Ectodermal cell (in vitro differentiated cells): ENCODE results near the gene REX1BD.
A peak's percentile ranks its signal among the peaks of the same experiment; 100 is the strongest.
"Not testable (repeated sequence)": the region's sequence is repeated elsewhere in the genome, so short reads cannot be mapped to it uniquely, and the experiment has no call there.

ENCODE experiments used
- H3K27ac ChIP-seq: 2 replicates; pipeline ENCODE4 v1.7.0; 2013; ENCODE audit warnings: mild to moderate bottlenecking, low read depth, low read length; ENCODE audit not compliant: insufficient read depth, poor library complexity, severe bottlenecking
- H3K27me3 ChIP-seq: 2 replicates; pipeline ENCODE4 v1.7.0; 2013; ENCODE audit warnings: mild to moderate bottlenecking, low read length; ENCODE audit not compliant: insufficient read depth, control insufficient read depth, poor library complexity, severe bottlenecking
- H3K36me3 ChIP-seq: one replicate; pipeline ENCODE4 v1.7.0; 2013; ENCODE audit warnings: low read length; ENCODE audit not compliant: control insufficient read depth, insufficient read depth
- H3K4me1 ChIP-seq: one replicate; pipeline ENCODE4 v1.7.0; 2013; ENCODE audit warnings: low read length; ENCODE audit not compliant: control insufficient read depth, insufficient read depth
- H3K4me3 ChIP-seq: 2 replicates; pipeline ENCODE4 v1.7.0; 2013; ENCODE audit warnings: low read depth, low read length, control low read depth; ENCODE audit not compliant: insufficient read depth
- H3K9me3 ChIP-seq: 2 replicates; pipeline ENCODE4 v1.7.0; 2013; ENCODE audit warnings: mild to moderate bottlenecking, low read length, moderate library complexity; ENCODE audit not compliant: control insufficient read depth
- WGBS, 2 experiments: methylation state at CpG; one replicate each; pipeline ENCODE4 v1.1.7; 2013; ENCODE audit warnings: missing lambda C conversion rate in 2 of 2; 5-methylcytosine and 5-hydroxymethylcytosine counted together

The REX1BD gene

GRCh38 chr19:18593367-18594095, 4.9 kb downstream of the REX1BD start:
- Histone ChIP-seq H3K9me3 (no peaks in the 10 kb centered on the region), H3K4me1 (peaks cover 13% of the 10 kb centered on the region), H3K27me3 (peaks cover 29% of the 10 kb centered on the region), H3K27ac (no peak overlapping the region), H3K4me3 (peak overlapping the region; percentile 42), H3K36me3 (no peaks in the 10 kb centered on the region)
- 25% methylated on average over 24 to 25 of the region's 25 CpGs for WGBS, 2 experiments

GRCh38 chr19:18594096-18594823, 5.7 kb downstream of the REX1BD start:
- no peaks in the 10 kb centered on the region for H3K9me3 ChIP-seq
- WGBS, 2 experiments: 1% methylated on average over 49 to 54 of the region's 54 CpGs
- peak overlapping the region; percentile 42 for H3K4me3 ChIP-seq
- peaks cover 30% of the 10 kb centered on the region for H3K27me3 ChIP-seq
- H3K36me3 ChIP-seq: no peaks in the 10 kb centered on the region
- peaks cover 13% of the 10 kb centered on the region for H3K4me1 ChIP-seq
- H3K27ac ChIP-seq: no peak overlapping the region

GRCh38 chr19:18594824-18595373, 6.3 kb downstream of the REX1BD start:
- Histone ChIP-seq H3K36me3 (no peaks in the 10 kb centered on the region), H3K9me3 (no peaks in the 10 kb centered on the region), H3K4me3 (peak overlapping the region; percentile 42), H3K27ac (no peak overlapping the region), H3K4me1 (peaks cover 13% of the 10 kb centered on the region), H3K27me3 (peaks cover 36% of the 10 kb centered on the region)
- WGBS, 2 experiments: 41% methylated on average over 26 of the region's 26 CpGs

DNA sequence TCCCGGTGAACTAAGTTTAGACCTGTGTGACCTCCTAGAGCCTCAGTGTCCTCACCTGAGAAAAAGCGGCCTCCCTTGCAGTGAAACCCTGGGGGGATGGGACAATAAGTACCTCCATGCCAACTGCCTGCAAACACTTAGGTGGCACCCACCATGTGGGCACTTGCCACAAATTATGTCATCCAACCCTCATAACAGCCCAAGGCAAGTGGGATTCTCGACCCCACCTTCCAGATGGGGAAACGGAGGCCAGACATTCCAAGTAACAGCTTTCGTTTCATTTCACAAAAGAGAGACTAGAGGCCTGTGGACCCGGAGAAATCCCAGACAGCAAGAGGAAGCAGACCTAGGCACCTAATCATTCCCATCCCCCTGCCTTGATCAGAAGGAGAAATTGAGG, 6.9 kb downstream of the REX1BD start:
- no peak overlapping the region for H3K27ac ChIP-seq
- H3K4me1 ChIP-seq: peaks cover 13% of the 10 kb centered on the region
- H3K4me3 ChIP-seq: no peak overlapping the region
- no peaks in the 10 kb centered on the region for H3K9me3 ChIP-seq
- 80 to 84% methylated on average over 6 of the region's 6 CpGs for WGBS, 2 experiments
- peaks cover 36% of the 10 kb centered on the region for H3K27me3 ChIP-seq
- H3K36me3 ChIP-seq: no peaks in the 10 kb centered on the region

DNA sequence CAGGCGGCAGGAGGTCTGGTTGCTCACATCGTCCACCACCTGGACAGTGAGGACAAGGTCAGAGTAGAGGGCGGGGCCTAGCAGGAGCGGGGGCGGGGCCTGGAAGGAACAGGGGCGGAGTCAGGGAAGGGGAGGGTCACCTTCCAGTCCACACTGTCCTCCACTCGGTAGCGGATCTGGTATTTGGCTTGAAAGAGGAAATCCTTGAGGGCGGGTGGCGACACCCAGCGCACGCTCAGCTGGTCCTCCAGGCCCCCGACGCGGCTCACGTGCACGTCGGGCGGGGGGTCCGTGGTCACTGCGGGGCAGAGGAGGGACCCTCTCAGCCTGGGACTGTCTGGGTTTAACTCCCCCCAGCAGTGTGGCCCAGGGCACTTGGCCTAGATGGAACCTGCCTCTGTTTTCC, 8.2 kb downstream of the REX1BD start:
- Histone ChIP-seq H3K4me3 (no peak overlapping the region), H3K9me3 (no peaks in the 10 kb centered on the region), H3K27ac (no peak overlapping the region), H3K27me3 (peaks cover 47% of the 10 kb centered on the region), H3K36me3 (no peaks in the 10 kb centered on the region), H3K4me1 (peaks cover 13% of the 10 kb centered on the region)
- 70 to 78% methylated on average over 21 of the region's 21 CpGs for WGBS, 2 experiments

DNA sequence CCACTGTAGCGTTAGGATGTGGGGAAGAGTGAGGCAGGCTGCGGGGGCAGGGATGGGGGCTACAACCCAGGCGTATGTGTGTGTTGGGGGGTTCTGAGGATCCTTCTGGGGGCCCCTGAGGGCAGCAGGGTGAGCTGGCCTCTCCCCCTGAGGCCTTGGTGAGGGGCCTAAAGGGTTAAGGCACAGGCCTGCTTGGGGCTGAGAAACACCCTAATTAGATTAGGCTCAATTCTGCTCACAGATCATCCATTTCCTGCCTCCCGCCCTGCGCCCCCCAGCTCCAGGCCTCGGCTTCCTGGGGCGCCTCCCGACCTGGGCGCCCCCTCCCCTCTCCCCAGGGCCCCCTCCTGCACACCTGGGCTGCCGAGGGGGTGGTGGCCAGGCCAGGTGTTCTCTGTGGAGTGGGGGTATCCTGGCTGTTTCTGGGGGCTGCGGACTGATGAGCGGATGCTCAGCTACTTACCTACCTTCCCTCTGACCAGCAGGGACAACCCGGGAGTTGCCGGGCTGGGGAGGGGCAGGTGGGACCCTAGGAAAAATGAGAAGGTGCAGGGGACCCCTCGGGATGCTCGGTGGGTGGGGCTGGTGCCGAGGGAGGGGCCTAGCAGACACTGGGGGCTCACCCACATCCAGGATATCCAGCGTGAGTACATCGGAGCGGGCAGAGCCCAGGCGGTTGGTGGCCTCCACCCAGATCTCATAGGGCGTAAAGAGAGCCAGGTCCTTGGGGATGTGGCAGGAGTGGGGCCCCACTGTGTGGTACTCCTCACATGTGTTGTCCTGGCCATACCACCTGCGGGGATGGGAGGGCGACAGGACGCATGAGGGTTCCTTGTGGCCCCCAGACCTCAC, 9.4 kb downstream of the REX1BD start:
- peaks cover 13% of the 10 kb centered on the region for H3K4me1 ChIP-seq
- H3K36me3 ChIP-seq: no peaks in the 10 kb centered on the region
- peaks cover 59% of the 10 kb centered on the region for H3K27me3 ChIP-seq
- H3K4me3 ChIP-seq: no peak overlapping the region
- H3K9me3 ChIP-seq: no peaks in the 10 kb centered on the region
- whole genome bisulfite sequencing, 2 experiments: 63 to 69% methylated on average over 24 to 25 of the region's 25 CpGs
- H3K27ac ChIP-seq: no peak overlapping the region

- Histone ChIP-seq H3K9me3 (no peaks in the 10 kb centered on the region), H3K4me1 (peaks cover 13% of the 10 kb centered on the region), H3K36me3 (no peaks in the 10 kb centered on the region), H3K4me3 (no peak overlapping the region), H3K27me3 (peaks cover 65% of the 10 kb centered on the region), H3K27ac (no peak overlapping the region)
- 91 to 92% methylated on average over 20 of the region's 20 CpGs for WGBS, 2 experiments
These were observed 10.9 kb downstream of the REX1BD start for GRCh38 chr19:18599485-18599884.

- H3K27ac ChIP-seq, H3K9me3 ChIP-seq, H3K4me3 ChIP-seq, H3K36me3 ChIP-seq, H3K4me1 ChIP-seq: not testable (repeated sequence)
- H3K27me3 ChIP-seq: peaks cover 68% of the 10 kb centered on the region
- 93 to 94% methylated on average over 15 of the region's 15 CpGs for WGBS, 2 experiments
These were observed 12.2 kb downstream of the REX1BD start for GRCh38 chr19:18600692-18601397.

DNA sequence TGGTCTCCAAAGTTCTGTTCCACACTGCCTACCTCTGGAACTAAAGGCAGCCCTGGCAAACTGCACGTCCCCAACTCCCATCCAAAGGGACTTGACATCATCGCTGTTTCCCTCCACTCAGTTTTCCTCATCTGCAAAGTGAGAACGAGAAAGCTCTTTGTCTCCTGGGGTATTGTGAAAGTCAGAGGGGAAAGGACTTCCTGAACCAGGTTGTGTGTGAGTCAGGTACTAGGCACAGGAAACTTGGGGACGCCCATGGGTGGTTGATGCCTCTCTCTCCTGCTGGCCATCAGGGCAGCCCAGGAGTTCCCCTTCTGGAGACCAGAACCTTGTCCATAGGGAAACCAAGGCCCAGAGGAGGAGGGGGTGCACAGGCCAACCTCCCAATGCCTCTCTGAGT, 13.3 kb downstream of the REX1BD start:
- Histone ChIP-seq H3K27ac (no peak overlapping the region), H3K27me3 (peaks cover 71% of the 10 kb centered on the region), H3K4me1 (peaks cover 8% of the 10 kb centered on the region), H3K9me3 (no peaks in the 10 kb centered on the region), H3K4me3 (no peak overlapping the region), H3K36me3 (no peaks in the 10 kb centered on the region)
- WGBS, 2 experiments: 81 to 83% methylated on average over 4 of the region's 4 CpGs
